Astrocyte of the cerebellum (primary cell): ENCODE measurements around the gene ABCF2.

ENCODE experiments used
- DNase-seq: peaks from one replicate; pipeline ENCODE4 v3.0.0-alpha.2; 2011; ENCODE audit warnings: low read depth
- H3K4me3 ChIP-seq: 2 replicates; pipeline ENCODE4 v1.5.1; 2011; ENCODE audit warnings: mild to moderate bottlenecking, low read depth, low read length, moderate library complexity
- in situ Hi-C: cut with HindIII; loops from 2 replicates; pipeline ENCODE4 v1.10.0; 2017; ENCODE audit warnings: low sequenced_read_pairs
- TF ChIP-seq, protein P1 (sequence below): IDR thresholded peaks from 2 replicates; pipeline ENCODE4 v1.5.1; 2012; ENCODE audit warnings: low read length, low read depth, moderate library complexity, mild to moderate bottlenecking; ENCODE audit errors: missing control alignments

The ABCF2 gene

GRCh38 chr7:151172273-151173141 lies 54.5 kb downstream of the ABCF2 start:
- H3K4me3 ChIP-seq: no peak overlapping the region
- peak; percentile 18 for DNase-seq
- TF ChIP-seq, protein P1, sequence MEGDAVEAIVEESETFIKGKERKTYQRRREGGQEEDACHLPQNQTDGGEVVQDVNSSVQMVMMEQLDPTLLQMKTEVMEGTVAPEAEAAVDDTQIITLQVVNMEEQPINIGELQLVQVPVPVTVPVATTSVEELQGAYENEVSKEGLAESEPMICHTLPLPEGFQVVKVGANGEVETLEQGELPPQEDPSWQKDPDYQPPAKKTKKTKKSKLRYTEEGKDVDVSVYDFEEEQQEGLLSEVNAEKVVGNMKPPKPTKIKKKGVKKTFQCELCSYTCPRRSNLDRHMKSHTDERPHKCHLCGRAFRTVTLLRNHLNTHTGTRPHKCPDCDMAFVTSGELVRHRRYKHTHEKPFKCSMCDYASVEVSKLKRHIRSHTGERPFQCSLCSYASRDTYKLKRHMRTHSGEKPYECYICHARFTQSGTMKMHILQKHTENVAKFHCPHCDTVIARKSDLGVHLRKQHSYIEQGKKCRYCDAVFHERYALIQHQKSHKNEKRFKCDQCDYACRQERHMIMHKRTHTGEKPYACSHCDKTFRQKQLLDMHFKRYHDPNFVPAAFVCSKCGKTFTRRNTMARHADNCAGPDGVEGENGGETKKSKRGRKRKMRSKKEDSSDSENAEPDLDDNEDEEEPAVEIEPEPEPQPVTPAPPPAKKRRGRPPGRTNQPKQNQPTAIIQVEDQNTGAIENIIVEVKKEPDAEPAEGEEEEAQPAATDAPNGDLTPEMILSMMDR: peak; percentile 100
- in situ Hi-C loops: no loop called here

GRCh38 chr7:151168787-151169162 lies 58.2 kb downstream of the ABCF2 start:
- TF ChIP-seq, protein P1: no peak
- in situ Hi-C loops: loop anchor here (5.0 to 10.0 kb wide), 3 partner anchors 39 to 136 kb away; no protein-coding TSS in a partner anchor

DNA sequence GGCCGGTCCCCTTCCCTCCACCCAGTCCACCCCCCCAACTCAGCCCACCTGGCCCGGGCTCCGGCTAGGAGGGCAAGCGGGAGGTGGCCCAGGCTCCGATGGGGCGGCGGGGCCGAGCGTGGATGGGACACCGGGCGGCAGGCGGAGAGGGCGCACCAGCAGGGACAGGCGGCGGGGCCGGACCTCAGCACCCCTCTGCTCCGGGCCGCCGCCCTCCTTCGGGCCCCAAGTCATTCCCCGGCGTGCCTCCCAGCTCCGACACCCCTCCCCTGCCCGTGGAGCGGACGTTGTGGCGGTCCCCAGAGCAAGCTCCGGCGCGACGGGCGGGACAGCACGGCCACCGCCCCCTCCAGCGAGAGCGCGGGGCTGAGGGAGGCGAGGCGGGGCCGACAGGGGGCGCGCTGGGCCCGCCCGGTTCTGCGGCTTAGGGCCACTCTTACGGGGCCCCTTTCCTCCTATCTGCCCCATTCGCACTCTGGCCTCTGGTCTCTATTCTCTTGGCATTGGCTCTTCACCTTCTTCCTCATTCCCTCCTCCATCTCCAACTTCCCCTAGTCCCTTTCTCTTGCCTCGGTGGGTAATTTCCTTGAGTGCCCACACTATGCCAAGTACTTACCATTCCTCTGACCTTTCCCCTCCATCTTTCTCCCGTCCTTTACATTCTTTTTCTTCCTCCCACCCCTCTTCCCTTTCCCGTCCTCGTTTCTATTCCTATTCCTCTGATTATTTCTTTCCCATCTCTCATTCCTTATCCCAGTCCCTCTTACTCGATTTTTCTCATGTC lies 58.8 kb downstream of the ABCF2 start:
- TF ChIP-seq, protein P1: peak; percentile 61
- H3K4me3 ChIP-seq: peak overlapping the region; percentile 28
- in situ Hi-C loops: loop anchor here (5.0 to 10.0 kb wide), 3 partner anchors 39 to 137 kb away; no protein-coding TSS in a partner anchor
- no peak for DNase-seq

More at GRCh38 chr7:151168787-151169162, 58.2 kb downstream of the ABCF2 start:
- H3K4me3 ChIP-seq: no peak overlapping the region
- no peak for DNase-seq

- no peak for DNase-seq
- TF ChIP-seq, protein P1: peak; percentile 2
- peak within 1 kb of the TSS; percentile 28 for H3K4me3 ChIP-seq
- in situ Hi-C loops: loop anchor here (5.0 to 10.0 kb wide), 3 partner anchors 40 to 137 kb away; no protein-coding TSS in a partner anchor
Observed at GRCh38 chr7:151167197-151167961, 59.6 kb downstream of the ABCF2 start, which contains the start of gene GBX1. TSS of gene GBX1 (minus strand) at chr7:151167694. CDS start at chr7:151167548, 146 bp downstream.

DNA sequence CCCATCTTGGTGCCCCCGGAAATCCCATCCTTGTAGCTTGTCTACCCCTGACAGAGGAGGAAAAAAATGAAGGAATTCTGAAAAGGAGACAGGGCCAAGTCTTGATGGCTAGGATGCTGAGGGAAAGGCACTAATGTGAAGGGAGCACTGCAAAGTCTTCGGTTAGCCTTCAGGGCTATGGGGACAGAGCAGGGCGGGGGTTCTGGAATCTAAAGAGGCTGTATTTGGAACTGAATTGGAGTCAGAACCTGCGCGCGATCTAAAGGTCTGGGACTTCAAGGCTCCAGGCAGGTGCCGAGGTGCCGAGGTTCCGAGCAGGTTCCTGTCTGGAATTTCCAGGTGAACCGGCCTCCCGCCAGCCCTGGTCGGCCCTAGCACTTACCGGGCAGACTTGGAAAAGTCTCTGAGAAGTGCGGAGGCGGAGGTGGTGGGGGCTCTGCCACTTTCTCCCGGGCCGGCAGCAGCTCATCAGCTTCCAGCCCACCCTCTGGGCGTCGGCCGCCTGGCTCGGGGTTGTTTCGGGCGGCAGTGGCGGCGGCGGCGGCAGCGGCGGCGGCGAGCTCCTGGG lies 60.3 kb downstream of the ABCF2 start:
- DNase-seq: no peak

More for the DNA sequence above, 60.3 kb downstream of the ABCF2 start:
- peak overlapping the region; percentile 28 for H3K4me3 ChIP-seq
- TF ChIP-seq, protein P1: no peak
- in situ Hi-C loops: loop anchor here (5.0 to 10.0 kb wide), 3 partner anchors 41 to 138 kb away; no protein-coding TSS in a partner anchor
